DMS53 (cell line): ENCODE measurements around the gene GSG1L.
"Not testable (repeated sequence)": the region's sequence is repeated elsewhere in the genome, so short reads cannot be mapped to it uniquely, and the experiment has no call there.

ENCODE experiments used
- DNase-seq: peaks from one replicate; lab custom pipeline; 2025; lab: John Stamatoyannopoulos, UW

GSG1L gene

GRCh38 chr16:27753563-27753962 lies 310.0 kb downstream of the GSG1L start:
- DNase-seq = no peak

- DNase-seq = no peak
Observed at GRCh38 chr16:27752241-27752640, 311.3 kb downstream of the GSG1L start.

DNA sequence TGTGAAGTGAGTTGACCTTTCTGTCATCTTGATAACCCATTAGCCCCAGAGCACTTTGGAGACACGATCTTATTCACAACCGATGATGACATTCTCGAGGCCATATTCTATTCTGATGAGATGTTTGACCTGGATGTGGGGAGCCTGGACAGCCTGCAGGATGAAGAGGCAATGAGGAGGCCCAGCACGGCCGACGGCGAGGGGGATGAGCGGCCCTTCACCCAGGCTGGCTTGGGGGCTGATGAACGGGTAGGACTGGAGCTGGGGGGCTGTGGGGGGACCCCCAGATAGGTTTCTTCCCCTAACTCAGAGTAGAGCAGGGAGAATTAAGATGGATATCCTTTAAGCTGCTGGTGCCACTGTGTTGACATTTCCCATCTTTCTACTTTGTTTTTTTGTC lies 311.8 kb downstream of the GSG1L start:
- no peak for DNase-seq

DNA sequence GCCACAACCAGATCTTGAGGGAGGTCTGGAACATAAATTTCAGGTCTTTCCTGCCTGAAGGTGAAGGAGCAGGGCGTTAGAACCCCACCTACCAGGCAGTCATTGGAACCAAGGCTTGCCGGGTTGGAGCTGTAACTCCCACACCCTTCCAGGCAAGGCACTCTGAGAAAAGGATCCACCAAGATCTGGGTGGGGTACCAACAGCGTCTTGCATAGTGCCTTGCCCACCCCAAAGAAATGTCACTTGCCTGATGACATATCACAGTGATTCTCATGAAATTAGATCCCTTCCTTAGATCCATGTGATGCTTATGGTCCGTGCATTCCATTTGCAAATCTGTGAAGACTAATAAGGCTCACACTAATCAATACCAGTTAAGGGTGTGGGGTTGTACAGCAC lies 312.3 kb downstream of the GSG1L start:
- no peak for DNase-seq

- no peak for DNase-seq
Observed at GRCh38 chr16:27749946-27750345, 313.6 kb downstream of the GSG1L start.

GRCh38 chr16:27749547-27749875 lies 314.0 kb downstream of the GSG1L start:
- DNase-seq = no peak

DNA sequence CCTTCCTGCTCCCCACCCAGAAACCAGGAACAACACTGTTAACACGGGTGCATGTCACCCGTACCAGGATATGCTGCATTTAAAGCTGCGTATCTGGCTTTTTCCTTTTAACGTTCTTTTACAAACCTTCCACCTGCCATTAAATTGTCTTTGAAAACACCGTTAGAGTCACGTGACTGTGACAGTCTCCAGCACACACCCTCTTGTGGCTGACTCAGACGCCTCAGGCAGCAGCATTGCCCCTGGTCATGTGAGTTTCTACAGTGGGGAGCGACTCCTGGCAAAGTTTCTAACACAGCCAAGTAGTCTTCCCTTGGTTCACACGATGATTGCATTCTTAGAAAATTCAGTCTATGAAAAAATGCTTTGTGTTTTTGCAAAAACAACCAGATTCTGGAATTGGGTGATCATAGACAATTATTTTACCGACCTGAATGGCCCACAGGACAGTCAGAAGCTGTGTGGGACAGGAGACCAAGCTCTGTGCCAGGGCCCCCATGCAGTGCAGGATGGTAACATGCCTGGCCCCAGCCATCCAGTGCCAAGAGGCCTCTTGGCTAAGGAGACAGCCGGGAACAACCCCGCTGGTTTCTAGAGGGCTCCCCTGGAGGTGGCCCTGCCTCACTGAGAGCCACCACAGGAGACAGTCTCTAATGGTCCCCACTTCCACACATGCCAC lies 314.5 kb downstream of the GSG1L start:
- peak; percentile 31 for DNase-seq

GRCh38 chr16:27747946-27748345 lies 315.6 kb downstream of the GSG1L start:
- no peak for DNase-seq

- DNase-seq = no peak
Observed at GRCh38 chr16:27746076-27746855, 317.2 kb downstream of the GSG1L start.

GRCh38 chr16:27745348-27745747 lies 318.2 kb downstream of the GSG1L start:
- DNase-seq = peak; percentile 18

DNA sequence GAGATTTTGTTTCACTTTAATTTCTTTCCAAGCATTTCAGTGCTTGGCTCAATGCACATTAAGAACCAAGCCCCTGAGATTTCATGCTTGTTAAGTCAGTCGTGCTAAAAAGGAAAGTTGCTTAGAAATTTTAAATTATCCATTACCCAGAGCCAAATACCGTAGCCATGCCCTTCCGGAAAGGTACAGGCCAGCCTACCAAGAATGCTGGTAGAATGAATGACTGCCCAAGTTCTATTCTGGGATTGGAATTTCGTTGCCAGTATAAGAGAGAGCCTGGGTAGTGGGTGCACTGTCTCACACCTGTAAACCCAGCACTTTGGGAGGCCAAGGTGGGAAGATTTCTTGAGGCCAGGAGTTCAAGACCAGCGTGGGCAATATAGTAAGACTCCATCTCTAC lies 319.6 kb downstream of the GSG1L start:
- DNase-seq = no peak

DNA sequence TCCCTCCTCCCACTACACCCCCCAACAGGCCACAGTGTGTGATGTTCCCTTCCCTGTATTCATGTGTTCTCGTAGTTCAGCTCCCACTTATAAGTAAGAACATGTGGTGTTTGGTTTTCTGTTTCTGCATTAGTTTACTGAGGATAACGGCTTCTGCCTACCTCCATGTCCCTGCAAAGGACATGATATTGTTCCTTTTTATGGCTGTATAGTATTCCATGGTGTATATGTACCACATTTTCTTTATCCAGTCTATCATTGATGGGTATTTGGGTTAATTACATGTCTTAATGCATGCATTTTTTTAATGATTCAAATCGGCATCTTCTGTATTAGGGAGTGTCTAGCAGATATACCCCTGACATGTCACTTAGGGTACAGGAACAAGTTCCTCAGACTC lies 320.5 kb downstream of the GSG1L start:
- DNase-seq = not testable (repeated sequence)

GRCh38 chr16:27742333-27742732 lies 321.2 kb downstream of the GSG1L start:
- no peak for DNase-seq

DNA sequence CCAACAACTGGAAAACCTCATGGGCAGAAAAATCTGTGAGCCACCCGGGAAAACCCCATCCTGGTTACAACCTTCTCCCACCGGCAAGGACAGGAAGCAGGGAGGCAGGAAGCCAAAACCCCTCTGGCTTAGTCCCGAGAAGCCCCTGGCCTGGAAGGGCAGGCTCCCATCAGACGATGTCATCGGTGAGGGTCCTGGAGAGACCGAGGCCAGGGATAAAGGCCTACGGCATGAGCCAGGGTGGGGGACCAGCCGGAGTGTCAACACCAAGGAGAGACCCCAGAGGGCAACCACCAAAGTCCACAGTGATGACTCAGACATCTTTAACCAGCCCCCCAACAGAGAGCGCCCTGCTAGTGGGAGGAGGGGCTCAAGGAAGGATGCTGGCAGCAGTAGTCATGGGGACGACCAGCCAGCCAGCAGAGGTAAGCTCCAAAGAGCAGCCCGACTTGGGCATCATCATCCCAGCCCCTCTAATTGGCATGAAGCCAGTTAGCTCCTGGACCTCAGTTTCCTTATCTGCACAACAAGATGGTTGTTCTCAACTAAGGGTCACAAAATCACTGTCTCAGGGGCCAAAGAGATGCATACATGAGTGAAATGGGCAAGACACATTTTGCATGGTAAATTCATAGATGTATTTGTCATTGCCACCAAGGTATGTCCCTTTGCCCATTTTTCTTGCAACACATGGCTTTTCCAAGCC lies 322.9 kb downstream of the GSG1L start:
- no peak for DNase-seq

DNA sequence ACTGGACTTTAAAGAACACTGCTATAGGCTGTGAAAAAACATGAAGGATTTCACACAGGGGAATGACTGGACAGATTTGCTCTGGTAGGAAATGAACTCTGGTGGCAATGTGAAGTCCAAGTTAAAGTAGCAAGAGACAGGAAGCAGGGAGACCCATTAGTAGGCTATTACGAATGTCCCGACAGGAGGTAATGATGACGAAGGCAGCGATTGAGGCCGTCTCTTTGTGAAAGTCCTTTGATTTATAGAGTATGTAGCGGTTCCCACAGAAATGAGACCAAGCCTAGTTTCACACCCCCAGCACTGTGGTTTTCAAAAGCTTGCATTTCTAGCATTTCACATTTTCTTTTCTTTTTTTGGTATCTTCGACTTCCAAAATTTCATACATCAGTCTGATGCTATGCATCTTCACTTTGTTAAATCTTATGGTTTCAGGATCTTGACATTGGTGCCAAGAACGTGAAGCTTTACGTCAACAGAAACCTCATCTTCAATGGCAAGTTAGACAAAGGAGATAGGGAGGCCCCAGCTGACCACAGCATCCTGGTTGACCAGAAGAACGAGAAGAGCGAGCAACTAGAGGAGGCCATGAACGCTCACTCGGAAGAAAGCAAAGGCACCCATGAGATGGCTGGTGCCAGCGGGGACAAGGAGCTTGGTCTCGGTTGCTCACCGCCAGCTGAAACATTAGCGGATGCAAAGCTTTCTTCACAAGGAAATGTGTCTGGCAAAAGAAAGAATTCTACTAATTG lies 323.7 kb downstream of the GSG1L start:
- DNase-seq = no peak

DNA sequence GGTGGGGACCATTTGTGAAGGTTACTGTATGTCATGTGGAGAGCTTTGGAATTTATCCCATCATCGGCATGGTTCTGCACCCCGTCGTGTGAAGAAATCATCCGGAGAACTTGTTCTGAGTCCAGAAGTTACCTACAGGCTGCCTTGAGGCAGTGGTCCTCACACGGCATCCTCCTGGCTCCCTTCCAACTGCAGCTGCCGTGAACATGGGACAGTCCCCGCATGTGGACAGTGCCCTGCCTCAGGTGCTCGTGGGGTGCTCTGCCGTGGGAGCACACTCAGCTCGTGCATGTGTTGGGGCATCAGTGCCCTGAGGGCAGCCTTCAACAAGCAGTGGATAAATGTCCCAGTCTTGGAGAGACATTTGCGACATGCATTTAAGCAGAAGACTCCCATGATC lies 324.9 kb downstream of the GSG1L start:
- DNase-seq = no peak
